IMR-90 (cell line): ENCODE data around the gene INCA1. TPM values are rescaled to one million over a fixed set of nuclear protein-coding genes. Genes with fewer than 3 reads are reported as not detected.

Source experiments
- ATAC-seq: fragments of 200-7000 bp; cut with Tn5 transposase; 2 replicates; pipeline ENCODE4 v1.9.1; 2020; ENCODE audit warnings: low read depth, mild to moderate bottlenecking, moderate library complexity
- BruUV-seq: library from RNA; stranded (reverse); fragments of 400-500 nt; replicated peaks from 2 replicates; lab custom pipeline; 2021; lab: Mats Ljungman, UMichigan
- CTCF ChIA-PET: fragments of 300-600 bp; formaldehyde crosslinking; extraction: SDS; loops from one replicate; lab custom pipeline; 2021; ENCODE audit warnings: antibody characterized with exemption; lab: Yijun Ruan, JAX
- POLR2A ChIA-PET: fragments of 300-600 bp; sonication (Branson Sonifier 250); formaldehyde crosslinking; loops from one replicate; lab custom pipeline; 2022; ENCODE audit warnings: antibody characterized with exemption; ENCODE audit not compliant: unreplicated experiment; lab: Charles Lee
- DNase-seq: peaks from one replicate; pipeline ENCODE4 v3.0.0; 2013
- H2AFZ ChIP-seq: replicated peaks from 2 replicates; pipeline ENCODE3; 2013; ENCODE audit warnings: low read length, mild to moderate bottlenecking; ENCODE audit not compliant: poor library complexity
- H2AK5ac ChIP-seq: 2 replicates; pipeline ENCODE4 v1.6.1; 2013; ENCODE audit warnings: low read depth, low read length, inconsistent platforms
- H2AK9ac ChIP-seq: replicated peaks from 2 replicates; pipeline ENCODE3; 2013; ENCODE audit warnings: mild to moderate bottlenecking, low read depth, low read length, moderate library complexity; ENCODE audit not compliant: poor library complexity
- H2BK120ac ChIP-seq: 2 replicates; pipeline ENCODE4 v1.6.1; 2013; ENCODE audit warnings: low read depth, low read length, inconsistent platforms
- H2BK15ac ChIP-seq: 3 replicates; pipeline ENCODE4 v1.6.1; 2013; ENCODE audit warnings: low read depth, low read length, inconsistent platforms
- H2BK20ac ChIP-seq: 2 replicates; pipeline ENCODE4 v1.6.1; 2013; ENCODE audit warnings: low read depth, mild to moderate bottlenecking, inconsistent platforms, low read length, moderate library complexity
- H2BK5ac ChIP-seq: 2 replicates; pipeline ENCODE4 v1.6.1; 2013; ENCODE audit warnings: mild to moderate bottlenecking, low read depth, low read length, inconsistent platforms; ENCODE audit not compliant: poor library complexity, severe bottlenecking
- H3K14ac ChIP-seq: replicated peaks from 2 replicates; pipeline ENCODE4 v1.6.1; 2013; ENCODE audit warnings: low read depth, low read length, inconsistent platforms
- H3K18ac ChIP-seq: 2 replicates; pipeline ENCODE4 v1.6.1; 2013; ENCODE audit warnings: low read depth, low read length, control low read depth
- H3K23ac ChIP-seq: 2 replicates; pipeline ENCODE4 v1.6.1; 2013; ENCODE audit warnings: low read depth, low read length, inconsistent platforms
- H3K27ac ChIP-seq: 2 replicates; pipeline ENCODE4 v1.5.1; 2013; ENCODE audit warnings: mild to moderate bottlenecking, control low read depth, low read length; ENCODE audit not compliant: insufficient read depth
- H3K27me3 ChIP-seq: 2 replicates; pipeline ENCODE4 v1.6.1; 2013; ENCODE audit warnings: low read length; ENCODE audit not compliant: control insufficient read depth, insufficient read depth
- H3K36me3 ChIP-seq: 2 replicates; pipeline ENCODE4 v1.6.1; 2013; ENCODE audit warnings: low read length, mixed read lengths; ENCODE audit not compliant: control insufficient read depth, insufficient read depth
- H3K4ac ChIP-seq: 2 replicates; pipeline ENCODE4 v1.6.1; 2013; ENCODE audit warnings: low read depth, low read length, inconsistent platforms
- H3K4me1 ChIP-seq: 2 replicates; pipeline ENCODE4 v1.6.1; 2013; ENCODE audit warnings: low read length, mixed read lengths; ENCODE audit not compliant: control insufficient read depth, insufficient read depth
- H3K4me2 ChIP-seq: 2 replicates; pipeline ENCODE4 v1.6.1; 2013; ENCODE audit warnings: low read depth, mild to moderate bottlenecking, control low read depth, low read length, moderate library complexity
- H3K4me3 ChIP-seq: 2 replicates; pipeline ENCODE4 v1.5.1; 2013; ENCODE audit warnings: low read depth, mild to moderate bottlenecking, control low read depth, low read length, moderate library complexity; ENCODE audit not compliant: insufficient read depth
- H3K56ac ChIP-seq: 2 replicates; pipeline ENCODE4 v1.6.1; 2013; ENCODE audit warnings: low read length, inconsistent platforms; ENCODE audit not compliant: insufficient read depth; ENCODE audit errors: extremely low read depth
- H3K79me1 ChIP-seq, 2 experiments: 2 replicates each; pipeline ENCODE4 v1.6.1; 2013; ENCODE audit warnings: low read length in 2 of 2, inconsistent platforms in 1 of 2, low read depth in 1 of 2
- H3K9ac ChIP-seq: 2 replicates; pipeline ENCODE4 v1.6.1; 2013; ENCODE audit warnings: low read depth, low read length, control low read depth
- H3K9me1 ChIP-seq: 2 replicates; pipeline ENCODE4 v1.6.1; 2013; ENCODE audit warnings: low read length, inconsistent platforms; ENCODE audit not compliant: insufficient read depth
- H3K9me3 ChIP-seq: 2 replicates; pipeline ENCODE4 v1.6.1; 2013; ENCODE audit warnings: low read length; ENCODE audit not compliant: control insufficient read depth, insufficient read depth
- H4K20me1 ChIP-seq: 2 replicates; pipeline ENCODE4 v1.6.1; 2013; ENCODE audit warnings: low read length, inconsistent platforms; ENCODE audit not compliant: insufficient read depth
- H4K5ac ChIP-seq: 2 replicates; pipeline ENCODE4 v1.6.1; 2013; ENCODE audit warnings: mild to moderate bottlenecking, low read depth, low read length, control low read depth
- H4K8ac ChIP-seq, 2 experiments: 2 replicates each; pipeline ENCODE4 v1.6.1; 2013; ENCODE audit warnings: low read depth in 2 of 2, low read length in 2 of 2, control low read depth in 1 of 2, inconsistent platforms in 1 of 2
- H4K91ac ChIP-seq: 2 replicates; pipeline ENCODE4 v1.6.1; 2013; ENCODE audit warnings: low read depth, low read length, inconsistent platforms; ENCODE audit not compliant: insufficient read depth
- BHLHE40 ChIP-seq: fragments of 150-350 bp; IDR thresholded peaks from 2 replicates; pipeline ENCODE4 v1.6.1; 2016; ENCODE audit warnings: mild to moderate bottlenecking, low read depth, low read length
- CEBPB ChIP-seq: IDR thresholded peaks from 2 replicates; pipeline ENCODE4 v1.6.1; 2012; ENCODE audit warnings: low read depth, low read length, improper control_type of control experiment
- FOS ChIP-seq: fragments of 150-350 bp; IDR thresholded peaks from 2 replicates; pipeline ENCODE4 v1.6.1; 2016; ENCODE audit warnings: low read depth, low read length
- MAZ ChIP-seq: IDR thresholded peaks from 2 replicates; pipeline ENCODE4 v1.6.1; 2012; ENCODE audit warnings: low read depth, mild to moderate bottlenecking, low read length, improper control_type of control experiment, moderate library complexity, borderline replicate concordance
- POLR2A ChIP-seq: IDR thresholded peaks from 2 replicates; pipeline ENCODE4 v1.6.1; 2012; ENCODE audit warnings: mild to moderate bottlenecking, low read depth, low read length
- RFX5 ChIP-seq: IDR thresholded peaks from 2 replicates; pipeline ENCODE4 v1.8.0; 2012; ENCODE audit warnings: low read depth, mild to moderate bottlenecking, low read length, moderate library complexity
- WGBS, 2 experiments: methylation state at CpG; one replicate each; pipeline versions ENCODE4 v1.1.5 to v1.1.7; 2013; ENCODE audit warnings: missing lambda C conversion rate in 2 of 2; ENCODE audit not compliant: insufficient read length in 1 of 2; ENCODE audit errors: extremely low coverage in 2 of 2; 5-methylcytosine and 5-hydroxymethylcytosine counted together
- dilution Hi-C: fragments of 300-500 bp; cut with HindIII; formaldehyde crosslinking; loops from one replicate; pipeline ENCODE4 v1.14.3; 2018; ENCODE audit warnings: low sequenced_read_pairs; ENCODE audit not compliant: unreplicated experiment
- in situ Hi-C: fragments of 300-500 bp; cut with MboI; formaldehyde crosslinking; loops from 3 replicates; pipeline ENCODE4 v1.14.3; 2019; ENCODE audit warnings: low sequenced_read_pairs, inconsistent platforms, mixed read lengths
- intact Hi-C: fragments of 100-400 bp; cut with micrococcal nuclease; formaldehyde crosslinking; loops from 2 replicates; pipeline ENCODE4 v1.10.0; 2022
- polyA plus RNA-seq, 3 experiments: library from polyadenylated mRNA; depleted of rRNA; stranded (reverse); fragments of >200 nt; gene quantifications; 2 replicates each; pipeline ENCODE4 v1.2.3, GENCODE V29; 2012; ENCODE audit warnings: low replicate concordance in 1 of 3
- total RNA-seq: library from RNA; depleted of rRNA; stranded (reverse); fragments of >200 nt; gene quantifications from 2 replicates; pipeline ENCODE4 v1.2.3, GENCODE V29; 2012
- TF ChIP-seq, protein P1 (sequence below): fragments of 150-350 bp; IDR thresholded peaks from 2 replicates; pipeline ENCODE4 v1.6.1; 2017; ENCODE audit warnings: mild to moderate bottlenecking, antibody characterized with exemption, low read length, low read depth

Gene INCA1
- total and polyA plus RNA-seq, 2 of the 4 experiments (the other 2 are of a cell fraction): 0.18 to 0.51 TPM

DNA sequence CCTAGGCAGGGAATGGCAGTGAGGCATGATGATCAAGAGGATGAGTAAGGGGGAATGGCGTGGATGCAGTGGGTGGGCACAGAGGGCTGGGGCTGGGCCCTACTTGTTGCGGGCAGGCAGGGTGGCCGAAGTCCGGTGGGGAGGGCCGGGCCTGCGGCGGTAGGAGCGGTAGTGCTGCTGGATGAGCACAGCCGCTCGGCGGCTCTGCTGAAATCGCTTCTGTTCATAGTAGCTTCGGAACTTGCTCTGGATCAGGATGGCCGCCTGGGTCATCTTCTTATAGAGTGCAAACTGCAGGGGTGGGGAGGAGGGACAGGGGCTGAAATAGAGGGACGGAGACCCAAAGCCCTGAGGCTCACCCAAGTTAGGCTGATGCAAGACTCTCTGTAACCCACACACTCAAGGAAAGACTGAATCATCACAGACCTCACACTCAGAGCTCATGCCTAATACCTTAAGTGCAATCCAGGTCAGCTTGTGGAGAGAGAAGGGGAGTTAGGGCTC, 28.2 kb downstream of the INCA1 start:
- Histone ChIP-seq H2BK15ac (peak overlapping the region; percentile 67; the same call in 2 of the 3 replicates), H3K4me3 (peak overlapping the region; percentile 39), H2BK120ac (peak overlapping the region; percentile 85), H3K18ac (peak overlapping the region; percentile 87), H4K91ac (peak overlapping the region; percentile 99), H3K4me2 (peak overlapping the region; percentile 54), H2AK5ac (peak overlapping the region; percentile 100), H4K8ac (peak overlapping the region; percentile 96 to 97), H2BK5ac (peak overlapping the region; percentile 94), H3K23ac (peak overlapping the region; percentile 88), H3K4ac (peak overlapping the region; percentile 100), H3K9me1 (peaks cover 21% of the 10 kb centered on the region), H3K9ac (peak overlapping the region; percentile 99), H3K27ac (peak overlapping the region; percentile 79), H3K14ac (peak overlapping the region; percentile 83), H4K5ac (peak overlapping the region; percentile 56), H2BK20ac (peak overlapping the region; percentile 71), H2AFZ (peak overlapping the region; percentile 91), H3K27me3 (no peaks in the 10 kb centered on the region), H4K20me1 (peaks cover 3% of the 10 kb centered on the region; the same call in 1 of the 2 replicates), H2AK9ac (peak overlapping the region; percentile 100), H3K56ac (peak overlapping the region; percentile 99), H3K4me1 (peaks cover 14% of the 10 kb centered on the region), H3K36me3 (peaks cover 27% of the 10 kb centered on the region), H3K9me3 (no peaks in the 10 kb centered on the region), H3K79me1 (peaks cover 18 to 66% of the 10 kb centered on the region in 2 experiments)
- ATAC-seq (peak; percentile 2), DNase-seq (peak; percentile 95)
- BruUV-seq: no TSS peak
- dilution Hi-C loops: no loop called here
- POLR2A ChIA-PET: interaction anchor here (1.4 kb wide), 1 partner anchor 10 kb away, joined by 4 read pairs; no protein-coding TSS in a partner anchor
- intact Hi-C loops: loop anchor here (5.0 kb wide), 1 partner anchor 62 kb away; no protein-coding TSS in a partner anchor
- peak; percentile 89 for TF ChIP-seq FOS
- no peak; the same call in none of the 2 replicates for TF ChIP-seq MAZ
- TF ChIP-seq CEBPB: peak; percentile 98
- peak; percentile 77 for TF ChIP-seq POLR2A
- no peak for TF ChIP-seq RFX5
- TF ChIP-seq, protein P1, sequence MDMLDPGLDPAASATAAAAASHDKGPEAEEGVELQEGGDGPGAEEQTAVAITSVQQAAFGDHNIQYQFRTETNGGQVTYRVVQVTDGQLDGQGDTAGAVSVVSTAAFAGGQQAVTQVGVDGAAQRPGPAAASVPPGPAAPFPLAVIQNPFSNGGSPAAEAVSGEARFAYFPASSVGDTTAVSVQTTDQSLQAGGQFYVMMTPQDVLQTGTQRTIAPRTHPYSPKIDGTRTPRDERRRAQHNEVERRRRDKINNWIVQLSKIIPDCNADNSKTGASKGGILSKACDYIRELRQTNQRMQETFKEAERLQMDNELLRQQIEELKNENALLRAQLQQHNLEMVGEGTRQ: 0 out of 2 replicates have a peak, but pooled peaks have one; percentile 5
- peak; percentile 66 for TF ChIP-seq BHLHE40
- no CpG with 5 or more reads among the region's 15 CpGs for WGBS, 2 experiments
- in situ Hi-C loops: no loop called here
- CTCF ChIA-PET: no interaction called here
